G401 (cell line): ENCODE data around the gene NDOR1. TPM values are rescaled to one million over a fixed set of nuclear protein-coding genes. Genes with fewer than 3 reads are reported as not detected.
"Not testable (repeated sequence)": the region's sequence is repeated elsewhere in the genome, so short reads cannot be mapped to it uniquely, and the experiment has no call there.

ENCODE experiments used
- DNase-seq: peaks from one replicate; pipeline ENCODE4 v3.0.0-alpha.2; 2015; ENCODE audit warnings: low spot score
- in situ Hi-C: cut with HindIII; loops from 2 replicates; pipeline ENCODE4 v1.10.0; 2016; ENCODE audit warnings: low sequenced_read_pairs, mixed read lengths
- total RNA-seq: library from RNA; depleted of rRNA; stranded (reverse); fragments of >200 nt; shearing (Covaris generic); gene quantifications from 2 replicates; pipeline ENCODE4 v1.2.3, GENCODE V29; 2014

The NDOR1 gene
- total RNA-seq, 1 experiment from 2014 or later, result 6.4 TPM

GRCh38 chr9:137236238-137236935, 30.9 kb downstream of the NDOR1 start:
- in situ Hi-C loops, result no loop called here
- DNase-seq, result peak; percentile 73

GRCh38 chr9:137236936-137237421, 31.5 kb downstream of the NDOR1 start:
- in situ Hi-C loops, result no loop called here
- DNase-seq, result no peak

GRCh38 chr9:137237759-137238726, 32.5 kb downstream of the NDOR1 start:
- in situ Hi-C loops, result no loop called here
- no peak for DNase-seq

GRCh38 chr9:137239541-137240200, 34.2 kb downstream of the NDOR1 start:
- in situ Hi-C loops, DNase-seq: not testable (repeated sequence)

GRCh38 chr9:137240318-137240840, 34.9 kb downstream of the NDOR1 start:
- in situ Hi-C loops, result no loop called here
- DNase-seq, result no peak

GRCh38 chr9:137240841-137241489, 35.5 kb downstream of the NDOR1 start, which contains the start of gene TUBB4B:
Gene TUBB4B, plus strand, starts transcription at chr9:137241287. Its CDS starts 74 bp downstream, at chr9:137241361.
- in situ Hi-C loops, result no loop called here
- DNase-seq, result peak; percentile 100

- in situ Hi-C loops, result no loop called here
- no peak for DNase-seq
Observed at GRCh38 chr9:137241490-137242268, 36.2 kb downstream of the NDOR1 start.

- in situ Hi-C loops, result no loop called here
- no peak for DNase-seq
Observed at GRCh38 chr9:137242269-137243203, 37.0 kb downstream of the NDOR1 start.

GRCh38 chr9:137243266-137243625, 37.7 kb downstream of the NDOR1 start:
- DNase-seq, in situ Hi-C loops: not testable (repeated sequence)

GRCh38 chr9:137243626-137244485, 38.4 kb downstream of the NDOR1 start:
- DNase-seq, result no peak
- in situ Hi-C loops, result no loop called here

GRCh38 chr9:137244486-137245449, 39.3 kb downstream of the NDOR1 start:
- no peak for DNase-seq
- in situ Hi-C loops, result no loop called here

- in situ Hi-C loops, result no loop called here
- no peak for DNase-seq
Observed at GRCh38 chr9:137245450-137246421, 40.2 kb downstream of the NDOR1 start.

- no peak for DNase-seq
- in situ Hi-C loops, result no loop called here
Observed at GRCh38 chr9:137247135-137247915, 41.8 kb downstream of the NDOR1 start.

GRCh38 chr9:137247916-137248175, 42.3 kb downstream of the NDOR1 start:
- in situ Hi-C loops, result no loop called here
- DNase-seq, result no peak
